HFFc6 (cell line): ENCODE results near the gene CFAP74. TPM values are rescaled to one million over a fixed set of nuclear protein-coding genes. Genes with fewer than 3 reads are reported as not detected.

Source experiments
- DNase-seq: peaks from one replicate; pipeline ENCODE4 v3.0.0-alpha.2; 2018
- H3K27ac Mint-ChIP-seq: 2 replicates; pipeline ENCODE4 v1.8.0; 2020; ENCODE audit warnings: mild to moderate bottlenecking, mixed read lengths
- H3K27me3 Mint-ChIP-seq: 2 replicates; pipeline ENCODE4 v1.8.0; 2021; ENCODE audit warnings: mild to moderate bottlenecking, moderate library complexity, mixed read lengths; ENCODE audit not compliant: insufficient read depth
- H3K36me3 Mint-ChIP-seq: 2 replicates; pipeline ENCODE4 v1.8.0; 2021; ENCODE audit warnings: low read depth, mixed read lengths
- H3K4me1 Mint-ChIP-seq: 2 replicates; pipeline ENCODE4 v1.8.0; 2020; ENCODE audit warnings: low read depth, mixed read lengths
- H3K4me3 Mint-ChIP-seq: 2 replicates; pipeline ENCODE4 v1.8.0; 2020; ENCODE audit warnings: mild to moderate bottlenecking, moderate library complexity, mixed read lengths
- H3K9me3 Mint-ChIP-seq: 2 replicates; pipeline ENCODE4 v1.8.0; 2020; ENCODE audit warnings: mild to moderate bottlenecking, mixed read lengths
- total RNA-seq, 6 experiments: library from RNA; stranded (reverse); fragmentation: NEBNext Ultra II Directional; extraction: Animal tissue kit (Norgen Biotek cat#: 25700); gene quantifications; 2 replicates in 1 of 6; 3 replicates in 5 of 6; pipeline ENCODE4 v1.2.3, GENCODE V29; 2021
- TF ChIP-seq, protein P1 (sequence below): fragments of 200-600 bp; sonication (generic); IDR thresholded peaks from 2 replicates; pipeline ENCODE4 v1.5.0; 2021; ENCODE audit warnings: antibody characterized with exemption, mild to moderate bottlenecking

CFAP74 gene
- total RNA-seq, 6 experiments from 2014 or later: not detected

DNA sequence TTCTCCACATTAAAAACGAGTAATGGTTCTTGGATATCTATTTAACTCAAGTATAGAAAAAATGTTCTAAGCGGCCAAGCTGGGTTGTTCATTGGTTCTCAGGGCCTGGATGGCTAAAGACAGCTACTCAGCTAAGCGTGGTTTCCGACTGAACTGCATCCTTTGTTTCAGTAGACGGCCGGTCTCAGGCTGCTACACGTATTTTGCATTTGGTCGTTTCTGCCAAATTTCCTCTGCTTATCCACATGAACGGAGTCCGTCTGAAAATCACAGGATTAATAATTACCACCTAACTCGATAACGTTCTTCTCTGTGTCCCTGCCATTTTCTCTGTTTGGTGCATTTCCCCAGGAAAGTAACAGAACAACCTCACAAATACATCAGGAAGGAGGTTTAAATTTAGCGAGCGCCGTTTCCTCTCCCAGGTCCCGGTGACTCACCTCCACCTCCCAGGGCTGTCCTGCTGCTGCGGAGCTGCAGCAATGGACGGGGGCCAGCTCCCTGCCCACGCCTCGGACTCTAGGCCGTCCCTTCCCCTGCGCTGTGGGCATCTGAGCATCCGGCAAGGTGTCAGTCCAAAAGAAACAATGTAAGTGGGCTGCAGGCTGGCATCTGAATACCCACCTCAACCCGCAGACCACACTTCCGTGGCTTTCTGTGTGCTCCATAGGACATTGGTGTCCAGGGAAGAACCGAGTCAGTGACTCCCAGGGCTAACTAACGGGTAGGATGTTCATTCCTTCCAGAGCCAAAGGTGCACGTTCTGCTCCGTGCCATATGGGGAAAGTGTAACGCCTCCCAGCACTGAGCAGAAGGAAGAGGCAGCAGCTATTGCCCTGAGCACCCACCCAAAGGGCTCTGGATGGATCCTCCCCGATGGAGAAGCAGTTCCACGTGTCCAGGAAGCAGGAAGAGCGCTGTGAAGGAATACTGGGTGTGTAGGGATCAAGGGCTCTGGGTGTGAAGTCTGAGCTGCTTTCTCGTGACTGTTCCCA is 11.5 kb upstream of the CFAP74 start:
- Mint-ChIP-seq H3K27me3 (peaks cover 68% of the 10 kb centered on the region), H3K36me3 (peaks cover 4% of the 10 kb centered on the region; the same call in 1 of the 2 replicates), H3K4me1 (0 out of 2 replicates have a peak, but pooled peaks cover 5% of the 10 kb centered on the region), H3K27ac (no peak overlapping the region), H3K4me3 (no peak overlapping the region), H3K9me3 (no peaks in the 10 kb centered on the region)
- DNase-seq: no peak
- TF ChIP-seq, protein P1, sequence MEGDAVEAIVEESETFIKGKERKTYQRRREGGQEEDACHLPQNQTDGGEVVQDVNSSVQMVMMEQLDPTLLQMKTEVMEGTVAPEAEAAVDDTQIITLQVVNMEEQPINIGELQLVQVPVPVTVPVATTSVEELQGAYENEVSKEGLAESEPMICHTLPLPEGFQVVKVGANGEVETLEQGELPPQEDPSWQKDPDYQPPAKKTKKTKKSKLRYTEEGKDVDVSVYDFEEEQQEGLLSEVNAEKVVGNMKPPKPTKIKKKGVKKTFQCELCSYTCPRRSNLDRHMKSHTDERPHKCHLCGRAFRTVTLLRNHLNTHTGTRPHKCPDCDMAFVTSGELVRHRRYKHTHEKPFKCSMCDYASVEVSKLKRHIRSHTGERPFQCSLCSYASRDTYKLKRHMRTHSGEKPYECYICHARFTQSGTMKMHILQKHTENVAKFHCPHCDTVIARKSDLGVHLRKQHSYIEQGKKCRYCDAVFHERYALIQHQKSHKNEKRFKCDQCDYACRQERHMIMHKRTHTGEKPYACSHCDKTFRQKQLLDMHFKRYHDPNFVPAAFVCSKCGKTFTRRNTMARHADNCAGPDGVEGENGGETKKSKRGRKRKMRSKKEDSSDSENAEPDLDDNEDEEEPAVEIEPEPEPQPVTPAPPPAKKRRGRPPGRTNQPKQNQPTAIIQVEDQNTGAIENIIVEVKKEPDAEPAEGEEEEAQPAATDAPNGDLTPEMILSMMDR: no peak

DNA sequence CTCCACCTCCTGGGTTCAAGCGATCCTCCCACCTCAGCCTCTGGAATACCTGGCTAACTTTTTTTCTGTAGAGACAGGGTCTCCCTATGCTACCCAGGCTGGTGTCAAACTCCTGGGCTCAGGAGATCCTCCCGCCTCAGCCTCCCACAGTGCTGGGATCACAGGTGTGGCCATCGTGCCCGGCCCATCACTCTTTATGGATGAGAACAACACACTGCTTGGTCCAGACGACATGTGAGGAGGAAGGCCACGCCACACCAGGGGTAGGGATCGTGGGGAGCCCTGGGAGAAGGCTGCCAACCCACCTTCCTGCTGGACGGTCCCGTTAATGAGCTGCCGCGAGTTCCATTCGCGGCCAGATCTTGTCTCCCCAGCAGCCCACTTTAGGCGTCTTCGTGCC is 10.6 kb upstream of the CFAP74 start:
- peaks cover 74% of the 10 kb centered on the region for H3K27me3 Mint-ChIP-seq
- no peak for DNase-seq
- no peak overlapping the region for H3K27ac Mint-ChIP-seq

DNA sequence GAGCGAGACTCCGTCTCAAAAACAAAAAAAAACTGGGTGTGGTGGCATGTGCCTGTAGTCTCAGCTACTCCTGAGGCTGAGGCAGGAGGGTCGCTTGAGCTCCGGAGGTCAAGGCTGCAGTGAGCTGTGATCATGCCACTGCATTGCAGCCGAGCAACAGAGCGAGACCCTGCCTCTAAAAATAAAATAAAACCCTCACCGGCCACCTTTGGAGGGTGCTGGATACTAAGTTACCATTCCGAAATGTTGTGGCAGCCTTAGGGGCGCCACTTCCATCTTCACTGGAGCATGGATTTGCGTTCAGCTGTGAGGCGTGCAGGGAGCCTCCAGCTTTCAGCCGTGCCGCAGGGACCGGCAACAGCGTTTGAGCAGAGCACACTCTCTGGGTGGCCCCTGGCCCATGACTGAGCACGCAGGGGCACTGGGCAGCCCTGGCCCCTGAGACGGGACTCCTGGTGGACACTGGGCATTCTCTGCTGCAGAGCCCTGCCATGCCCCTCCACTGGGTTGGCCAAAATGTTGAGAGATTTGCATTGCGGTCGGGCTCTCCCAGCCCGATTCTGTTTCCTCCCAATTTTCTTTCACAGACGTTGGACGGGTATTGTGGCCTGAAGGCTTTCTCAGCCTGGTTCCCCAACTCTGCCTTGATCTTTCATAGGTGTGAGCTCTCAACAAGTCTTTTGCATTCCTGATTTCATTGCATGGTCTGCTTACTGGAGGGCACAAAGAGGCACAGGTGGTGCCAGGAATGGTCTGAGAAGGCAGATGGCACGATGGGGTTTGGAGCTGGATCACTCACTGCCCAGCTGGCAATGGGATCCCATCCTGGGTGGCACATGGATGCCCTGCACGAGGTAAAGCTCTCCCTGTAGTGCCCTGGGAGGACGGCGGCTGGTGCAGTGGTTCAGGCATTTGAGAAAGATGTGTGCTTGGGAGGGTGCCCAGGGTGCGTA is 5.8 kb upstream of the CFAP74 start:
- TF ChIP-seq, protein P1: no peak
- no peak for DNase-seq
- Mint-ChIP-seq H3K4me3 (no peak overlapping the region), H3K36me3 (0 out of 2 replicates have a peak, but pooled peaks cover 4% of the 10 kb centered on the region), H3K27me3 (peaks cover 54% of the 10 kb centered on the region), H3K27ac (no peak overlapping the region), H3K9me3 (no peaks in the 10 kb centered on the region), H3K4me1 (no peaks in the 10 kb centered on the region)

More for the DNA sequence above, 10.6 kb upstream of the CFAP74 start:
- TF ChIP-seq, protein P1: no peak
- no peaks in the 10 kb centered on the region for H3K9me3 Mint-ChIP-seq
- H3K4me1 Mint-ChIP-seq: 0 out of 2 replicates have a peak, but pooled peaks cover 5% of the 10 kb centered on the region
- H3K36me3 Mint-ChIP-seq: peaks cover 4% of the 10 kb centered on the region; the same call in 1 of the 2 replicates
- H3K4me3 Mint-ChIP-seq: no peak overlapping the region

DNA sequence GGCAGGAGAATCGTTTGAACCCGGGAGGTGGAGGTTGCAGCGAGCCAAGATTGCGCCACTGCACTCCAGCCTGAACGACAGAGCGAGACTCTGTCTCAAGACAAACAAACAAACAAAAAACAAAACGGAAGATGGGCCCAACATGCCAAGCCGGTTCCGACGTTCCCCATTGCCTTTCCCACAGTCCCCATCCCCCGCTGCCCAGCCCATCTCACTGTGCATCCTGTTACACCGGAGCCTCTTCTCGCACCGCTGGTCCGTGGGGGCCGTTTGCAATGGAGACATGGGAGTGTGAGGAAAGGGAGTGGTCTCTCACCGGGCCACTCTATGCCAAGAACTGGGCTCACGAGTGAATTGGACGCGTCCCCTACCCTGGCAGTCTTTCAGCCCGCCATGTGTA is 1.3 kb upstream of the CFAP74 start:
- H3K4me3 Mint-ChIP-seq: no peak overlapping the region
- H3K9me3 Mint-ChIP-seq: no peaks in the 10 kb centered on the region
- H3K27me3 Mint-ChIP-seq: peaks cover 42% of the 10 kb centered on the region
- no peak for DNase-seq
- H3K36me3 Mint-ChIP-seq: no peaks in the 10 kb centered on the region
- TF ChIP-seq, protein P1: no peak
- H3K4me1 Mint-ChIP-seq: no peaks in the 10 kb centered on the region
- H3K27ac Mint-ChIP-seq: no peak overlapping the region

DNA sequence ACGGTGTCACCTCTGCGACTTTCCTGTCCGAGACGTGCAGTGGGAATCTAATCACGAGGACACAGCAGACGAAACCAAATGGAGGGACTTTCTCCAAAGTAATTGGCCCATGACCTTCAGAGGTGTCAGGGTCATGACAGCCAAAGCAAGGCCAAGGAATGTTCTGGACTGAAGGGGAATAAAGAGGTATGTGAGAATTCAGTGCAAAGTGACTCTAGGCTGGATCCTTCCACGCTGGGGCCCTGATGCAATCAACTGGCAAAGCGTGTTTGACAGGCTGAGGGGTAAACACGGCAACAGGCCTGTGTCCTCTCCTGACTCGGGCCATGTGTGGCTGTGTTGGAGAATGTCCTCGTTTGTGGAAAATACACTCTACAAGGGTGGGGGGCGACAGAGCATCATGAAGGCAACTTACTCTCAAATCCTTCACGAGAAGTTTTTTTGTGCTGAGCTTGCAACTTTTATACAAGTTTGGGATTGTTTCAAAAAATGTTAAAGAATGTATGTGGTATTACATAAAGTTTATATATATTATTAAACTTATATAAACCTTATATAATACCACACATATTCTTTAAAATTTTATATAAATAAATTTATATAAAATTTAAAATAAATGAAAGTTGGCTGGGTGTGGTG is 1.7 kb downstream of the CFAP74 start:
- Mint-ChIP-seq H3K36me3 (no peaks in the 10 kb centered on the region), H3K4me1 (no peaks in the 10 kb centered on the region), H3K9me3 (no peaks in the 10 kb centered on the region), H3K4me3 (no peak overlapping the region), H3K27ac (no peak overlapping the region), H3K27me3 (peaks cover 52% of the 10 kb centered on the region)
- DNase-seq: no peak
- TF ChIP-seq, protein P1: no peak
